GM12878 (cell line): ENCODE measurements around the gene ZNF783.

ENCODE experiments used
- BHLHE40 ChIP-seq, 2 experiments: fragments of 450-650 bp in 1 of 2; IDR thresholded peaks; 2 replicates each; pipeline ENCODE4 v1.6.1; 2011 to 2017; ENCODE audit warnings: low read depth in 2 of 2, borderline replicate concordance in 1 of 2, improper control_type of control experiment in 1 of 2, low read length in 1 of 2, mild to moderate bottlenecking in 1 of 2
- CHD1 ChIP-seq: IDR thresholded peaks from 2 replicates; pipeline ENCODE4 v1.6.1; 2012; ENCODE audit warnings: low read depth, low read length, improper control_type of control experiment
- CHD2 ChIP-seq: IDR thresholded peaks from 2 replicates; pipeline ENCODE4 v1.6.1; 2011; ENCODE audit warnings: low read depth, low read length, improper control_type of control experiment, borderline replicate concordance
- MYC ChIP-seq: IDR thresholded peaks from 2 replicates; pipeline ENCODE4 v1.6.1; 2011; ENCODE audit warnings: mild to moderate bottlenecking, low read length, moderate library complexity, inconsistent platforms; ENCODE audit not compliant: insufficient read depth, insufficient replicate concordance, insufficient read length, severe bottlenecking
- NR2C2 ChIP-seq: IDR thresholded peaks from 2 replicates; pipeline ENCODE4 v1.6.1; 2011; ENCODE audit warnings: borderline replicate concordance, low read depth; ENCODE audit not compliant: control insufficient read depth, insufficient read length
- POLR2A ChIP-seq: IDR thresholded peaks from 2 replicates; pipeline ENCODE4 v1.6.1; 2011; ENCODE audit warnings: low read depth, mild to moderate bottlenecking, low read length
- SREBF2 ChIP-seq: IDR thresholded peaks from 2 replicates; pipeline ENCODE4 v1.6.1; 2012; ENCODE audit warnings: mild to moderate bottlenecking, low read length
- SRF ChIP-seq, 2 experiments: IDR thresholded peaks; 2 replicates each; pipeline ENCODE4 v1.6.1; 2011; ENCODE audit warnings: low read depth in 2 of 2, low read length in 2 of 2, mild to moderate bottlenecking in 1 of 2, moderate library complexity in 1 of 2
- YY1 ChIP-seq: IDR thresholded peaks from 2 replicates; pipeline ENCODE4 v1.6.1; 2011; ENCODE audit warnings: low read depth, mild to moderate bottlenecking, low read length
- ZZZ3 ChIP-seq: IDR thresholded peaks from 2 replicates; pipeline ENCODE4 v1.6.1; 2011; ENCODE audit warnings: low read depth; ENCODE audit not compliant: control insufficient read depth, insufficient read length
- TF ChIP-seq, protein P1 (sequence below), 3 experiments: IDR thresholded peaks in 2 of 3; conservative IDR thresholded peaks in 1 of 3; 2 replicates each; pipeline ENCODE4 v1.5.1; 2011; ENCODE audit warnings: low read depth in 3 of 3, low read length in 3 of 3, mild to moderate bottlenecking in 3 of 3, control low read depth in 2 of 3, moderate library complexity in 2 of 3, inconsistent platforms in 1 of 3, mixed read lengths in 1 of 3; ENCODE audit not compliant: control insufficient read depth in 2 of 3, insufficient read depth in 1 of 3; ENCODE audit errors: extremely low read depth in 1 of 3
- TF ChIP-seq, protein P2 (sequence below): fragments of 450-650 bp; IDR thresholded peaks from 2 replicates; pipeline ENCODE4 v1.6.1; 2016; ENCODE audit warnings: mild to moderate bottlenecking, moderate library complexity, borderline replicate concordance
- TF ChIP-seq, protein P3 (sequence below): IDR thresholded peaks from 2 replicates; pipeline ENCODE4 v1.6.1; 2012; ENCODE audit warnings: low read length, inconsistent platforms

DNA sequence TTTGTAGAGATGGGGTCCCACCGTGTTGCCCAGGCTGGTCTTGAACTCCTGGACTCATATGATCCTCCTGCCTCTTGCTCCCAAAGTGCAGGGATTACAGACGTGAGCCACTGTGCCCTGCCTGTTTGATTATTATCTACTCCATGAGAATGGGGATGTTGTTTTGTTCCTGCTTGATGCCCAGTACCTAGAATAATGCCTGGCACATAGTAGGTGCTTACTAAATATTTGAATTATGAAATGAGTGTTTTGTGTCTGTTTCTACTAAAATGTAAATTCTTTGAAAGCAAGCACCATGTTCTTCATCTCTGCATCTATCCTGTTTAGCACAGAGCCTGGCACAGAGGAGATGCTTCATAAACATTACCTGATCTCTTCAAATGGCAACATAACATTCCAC, 40.9 kb downstream of the ZNF783 start:
- no peak for TF ChIP-seq YY1
- TF ChIP-seq, protein P1, sequence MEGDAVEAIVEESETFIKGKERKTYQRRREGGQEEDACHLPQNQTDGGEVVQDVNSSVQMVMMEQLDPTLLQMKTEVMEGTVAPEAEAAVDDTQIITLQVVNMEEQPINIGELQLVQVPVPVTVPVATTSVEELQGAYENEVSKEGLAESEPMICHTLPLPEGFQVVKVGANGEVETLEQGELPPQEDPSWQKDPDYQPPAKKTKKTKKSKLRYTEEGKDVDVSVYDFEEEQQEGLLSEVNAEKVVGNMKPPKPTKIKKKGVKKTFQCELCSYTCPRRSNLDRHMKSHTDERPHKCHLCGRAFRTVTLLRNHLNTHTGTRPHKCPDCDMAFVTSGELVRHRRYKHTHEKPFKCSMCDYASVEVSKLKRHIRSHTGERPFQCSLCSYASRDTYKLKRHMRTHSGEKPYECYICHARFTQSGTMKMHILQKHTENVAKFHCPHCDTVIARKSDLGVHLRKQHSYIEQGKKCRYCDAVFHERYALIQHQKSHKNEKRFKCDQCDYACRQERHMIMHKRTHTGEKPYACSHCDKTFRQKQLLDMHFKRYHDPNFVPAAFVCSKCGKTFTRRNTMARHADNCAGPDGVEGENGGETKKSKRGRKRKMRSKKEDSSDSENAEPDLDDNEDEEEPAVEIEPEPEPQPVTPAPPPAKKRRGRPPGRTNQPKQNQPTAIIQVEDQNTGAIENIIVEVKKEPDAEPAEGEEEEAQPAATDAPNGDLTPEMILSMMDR (IDR thresholded peaks at IDR 0.05 in 2 of 3, conservative IDR thresholded peaks at IDR 0.05 in 1 of 3; ENCODE audit: control insufficient read depth in 2 of 3, extremely low read depth in 1 of 3, insufficient read depth in 1 of 3, low read depth in 3 of 3, low read length in 3 of 3), result no peak
- no peak for TF ChIP-seq NR2C2
- no peak for TF ChIP-seq CHD1
- TF ChIP-seq POLR2A, result no peak
- TF ChIP-seq SRF (IDR thresholded peaks at IDR 0.05; ENCODE audit: low read depth in 2 of 2, low read length in 2 of 2), result no peak
- TF ChIP-seq, protein P2, sequence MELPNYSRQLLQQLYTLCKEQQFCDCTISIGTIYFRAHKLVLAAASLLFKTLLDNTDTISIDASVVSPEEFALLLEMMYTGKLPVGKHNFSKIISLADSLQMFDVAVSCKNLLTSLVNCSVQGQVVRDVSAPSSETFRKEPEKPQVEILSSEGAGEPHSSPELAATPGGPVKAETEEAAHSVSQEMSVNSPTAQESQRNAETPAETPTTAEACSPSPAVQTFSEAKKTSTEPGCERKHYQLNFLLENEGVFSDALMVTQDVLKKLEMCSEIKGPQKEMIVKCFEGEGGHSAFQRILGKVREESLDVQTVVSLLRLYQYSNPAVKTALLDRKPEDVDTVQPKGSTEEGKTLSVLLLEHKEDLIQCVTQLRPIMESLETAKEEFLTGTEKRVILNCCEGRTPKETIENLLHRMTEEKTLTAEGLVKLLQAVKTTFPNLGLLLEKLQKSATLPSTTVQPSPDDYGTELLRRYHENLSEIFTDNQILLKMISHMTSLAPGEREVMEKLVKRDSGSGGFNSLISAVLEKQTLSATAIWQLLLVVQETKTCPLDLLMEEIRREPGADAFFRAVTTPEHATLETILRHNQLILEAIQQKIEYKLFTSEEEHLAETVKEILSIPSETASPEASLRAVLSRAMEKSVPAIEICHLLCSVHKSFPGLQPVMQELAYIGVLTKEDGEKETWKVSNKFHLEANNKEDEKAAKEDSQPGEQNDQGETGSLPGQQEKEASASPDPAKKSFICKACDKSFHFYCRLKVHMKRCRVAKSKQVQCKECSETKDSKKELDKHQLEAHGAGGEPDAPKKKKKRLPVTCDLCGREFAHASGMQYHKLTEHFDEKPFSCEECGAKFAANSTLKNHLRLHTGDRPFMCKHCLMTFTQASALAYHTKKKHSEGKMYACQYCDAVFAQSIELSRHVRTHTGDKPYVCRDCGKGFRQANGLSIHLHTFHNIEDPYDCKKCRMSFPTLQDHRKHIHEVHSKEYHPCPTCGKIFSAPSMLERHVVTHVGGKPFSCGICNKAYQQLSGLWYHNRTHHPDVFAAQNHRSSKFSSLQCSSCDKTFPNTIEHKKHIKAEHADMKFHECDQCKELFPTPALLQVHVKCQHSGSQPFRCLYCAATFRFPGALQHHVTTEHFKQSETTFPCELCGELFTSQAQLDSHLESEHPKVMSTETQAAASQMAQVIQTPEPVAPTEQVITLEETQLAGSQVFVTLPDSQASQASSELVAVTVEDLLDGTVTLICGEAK, result no peak
- TF ChIP-seq BHLHE40 (IDR thresholded peaks at IDR 0.05; ENCODE audit: borderline replicate concordance in 1 of 2, low read depth in 2 of 2, low read length in 1 of 2), result no peak
- no peak for TF ChIP-seq MYC
- TF ChIP-seq, protein P3, sequence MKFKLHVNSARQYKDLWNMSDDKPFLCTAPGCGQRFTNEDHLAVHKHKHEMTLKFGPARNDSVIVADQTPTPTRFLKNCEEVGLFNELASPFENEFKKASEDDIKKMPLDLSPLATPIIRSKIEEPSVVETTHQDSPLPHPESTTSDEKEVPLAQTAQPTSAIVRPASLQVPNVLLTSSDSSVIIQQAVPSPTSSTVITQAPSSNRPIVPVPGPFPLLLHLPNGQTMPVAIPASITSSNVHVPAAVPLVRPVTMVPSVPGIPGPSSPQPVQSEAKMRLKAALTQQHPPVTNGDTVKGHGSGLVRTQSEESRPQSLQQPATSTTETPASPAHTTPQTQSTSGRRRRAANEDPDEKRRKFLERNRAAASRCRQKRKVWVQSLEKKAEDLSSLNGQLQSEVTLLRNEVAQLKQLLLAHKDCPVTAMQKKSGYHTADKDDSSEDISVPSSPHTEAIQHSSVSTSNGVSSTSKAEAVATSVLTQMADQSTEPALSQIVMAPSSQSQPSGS, result no peak
- no peak for TF ChIP-seq SREBF2
- TF ChIP-seq CHD2, result no peak
- no peak for TF ChIP-seq ZZZ3
